HG03097 (cell line): Measurements from ENCODE around the gene MPDZ.

Source experiments
- ATAC-seq: cut with Tn5 transposase; IDR thresholded peaks from one replicate; pipeline ENCODE4 v1.9.1; 2021; ENCODE audit not compliant: unreplicated experiment, low FRiP score

MPDZ gene

GRCh38 chr9:13205824-13206223 lies 73.7 kb downstream of the MPDZ start:
- no peak for ATAC-seq

GRCh38 chr9:13190040-13190439 lies 89.5 kb downstream of the MPDZ start:
- no peak for ATAC-seq

GRCh38 chr9:13189362-13189761 lies 90.1 kb downstream of the MPDZ start:
- no peak for ATAC-seq

GRCh38 chr9:13186774-13187173 lies 92.7 kb downstream of the MPDZ start:
- no peak for ATAC-seq

GRCh38 chr9:13186091-13186490 lies 93.4 kb downstream of the MPDZ start:
- no peak for ATAC-seq

GRCh38 chr9:13181652-13182051 lies 97.8 kb downstream of the MPDZ start:
- ATAC-seq, result no peak

- ATAC-seq, result no peak
Observed at GRCh38 chr9:13179257-13179656, 100.2 kb downstream of the MPDZ start.

GRCh38 chr9:13175732-13176131 lies 103.8 kb downstream of the MPDZ start:
- no peak for ATAC-seq

- ATAC-seq, result no peak
Observed at GRCh38 chr9:13174906-13175639, 104.4 kb downstream of the MPDZ start.

- no peak for ATAC-seq
Observed at GRCh38 chr9:13173553-13173952, 105.9 kb downstream of the MPDZ start.

- no peak for ATAC-seq
Observed at GRCh38 chr9:13171261-13171660, 108.2 kb downstream of the MPDZ start.

GRCh38 chr9:13166996-13167395 lies 112.5 kb downstream of the MPDZ start:
- no peak for ATAC-seq

- ATAC-seq, result no peak
Observed at GRCh38 chr9:13165956-13166355, 113.5 kb downstream of the MPDZ start.

- no peak for ATAC-seq
Observed at GRCh38 chr9:13165236-13165945, 114.1 kb downstream of the MPDZ start.

- ATAC-seq, result no peak
Observed at GRCh38 chr9:13163946-13164345, 115.5 kb downstream of the MPDZ start.

GRCh38 chr9:13163287-13163686 lies 116.2 kb downstream of the MPDZ start:
- no peak for ATAC-seq

GRCh38 chr9:13160051-13160450 lies 119.4 kb downstream of the MPDZ start:
- no peak for ATAC-seq

GRCh38 chr9:13158986-13159385 lies 120.5 kb downstream of the MPDZ start:
- ATAC-seq, result no peak

GRCh38 chr9:13151489-13151888 lies 128.0 kb downstream of the MPDZ start:
- no peak for ATAC-seq

GRCh38 chr9:13149454-13149853 lies 130.0 kb downstream of the MPDZ start:
- no peak for ATAC-seq

GRCh38 chr9:13146840-13147239 lies 132.7 kb downstream of the MPDZ start:
- ATAC-seq, result no peak

- no peak for ATAC-seq
Observed at GRCh38 chr9:13145340-13145739, 134.2 kb downstream of the MPDZ start.
